ENCODE results near the gene NCS1.

NCS1 gene

DNA sequence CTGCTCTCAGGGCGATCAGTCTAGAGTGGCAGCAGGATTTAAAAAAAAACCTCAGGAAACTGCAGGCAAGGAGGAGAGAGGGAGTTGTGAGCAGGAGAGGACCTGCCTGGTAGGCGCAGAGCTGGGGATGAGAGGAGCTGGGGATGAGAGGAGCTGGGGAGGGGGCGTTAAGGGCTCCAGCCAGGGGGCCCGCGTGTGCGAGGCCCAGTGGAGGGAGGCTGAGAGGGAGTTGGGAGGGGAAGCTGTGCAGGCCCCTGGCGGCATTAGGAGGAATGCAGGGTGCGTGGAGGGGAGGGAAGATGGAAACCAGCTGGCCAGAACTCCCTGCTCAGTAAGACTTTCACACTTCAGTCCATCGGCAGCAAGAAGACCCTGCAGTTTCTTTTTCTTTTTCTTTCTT, 48.1 kb downstream of the NCS1 start:
- POLR2A ChIA-PET: interaction anchor here (0.6 kb wide), 1 partner anchor 144 kb away, joined by 3 read pairs; no protein-coding TSS in a partner anchor
- H3K4me3 ChIP-seq (ENCODE audit: low read depth, low read length): no peak overlapping the region; the same call in 1 of the 2 replicates
- no peak for DNase-seq (ENCODE audit: low read depth, low spot score)
- CTCF ChIA-PET: interaction anchor here (0.6 to 3.5 kb wide), 7 partner anchors 8 to 113 kb away, joined by 3 to 20 read pairs (median 5); no protein-coding TSS in a partner anchor
- TF ChIP-seq CTCF (IDR thresholded peaks at IDR 0.05; ENCODE audit: insufficient read depth, low read length, missing control alignments): peak; percentile 58

DNA sequence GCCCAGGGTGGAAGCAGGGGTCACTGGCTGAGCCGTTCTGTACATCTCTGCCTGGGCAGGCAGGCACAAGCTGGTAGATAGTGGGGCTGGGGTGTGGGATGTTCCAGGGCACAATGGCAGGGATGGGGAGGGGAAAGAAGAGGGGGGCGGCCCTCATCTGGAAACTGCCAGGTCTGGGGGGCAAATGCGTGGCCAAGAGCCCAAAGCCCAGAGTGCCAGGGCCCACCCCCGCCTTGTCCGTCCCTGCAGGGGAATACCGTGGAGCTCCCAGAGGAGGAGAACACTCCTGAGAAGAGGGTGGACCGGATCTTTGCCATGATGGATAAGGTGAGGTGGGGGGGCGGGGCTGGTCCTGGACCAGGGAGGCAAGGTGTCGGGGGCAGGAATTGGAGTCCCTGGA, 50.6 kb downstream of the NCS1 start:
- ChIA-PET CTCF (interaction anchor here (0.8 to 2.1 kb wide), 4 partner anchors 14 to 115 kb away, joined by 3 to 13 read pairs (median 7); no protein-coding TSS in a partner anchor), POLR2A (interaction anchor here (0.6 kb wide), 1 partner anchor 36 kb away, joined by 3 read pairs; no protein-coding TSS in a partner anchor)
- no peak for TF ChIP-seq CTCF (IDR thresholded peaks at IDR 0.05; ENCODE audit: insufficient read depth, low read length, missing control alignments)
- H3K4me3 ChIP-seq (ENCODE audit: low read depth, low read length): no peak overlapping the region
- no peak for DNase-seq (ENCODE audit: low read depth, low spot score)

DNA sequence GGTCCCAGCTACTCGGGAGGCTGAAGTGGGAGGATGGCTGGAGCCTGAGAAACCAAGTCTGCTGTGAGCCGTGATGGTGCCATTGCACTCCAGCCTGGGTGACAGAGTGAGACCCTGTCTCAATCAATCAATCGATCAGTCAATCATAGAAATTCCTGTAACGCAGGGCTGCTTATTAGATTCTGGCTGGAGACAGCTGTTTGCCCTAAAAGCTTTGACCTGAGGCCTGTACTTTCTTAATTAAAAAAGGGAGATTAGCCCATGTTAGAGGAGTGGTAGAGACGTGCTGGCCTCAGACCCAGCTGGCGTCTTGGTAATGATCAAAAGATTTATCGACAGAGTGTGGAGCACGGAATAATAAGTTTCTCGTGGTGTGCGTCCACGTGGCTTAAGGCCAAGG, 52.9 kb downstream of the NCS1 start:
- TF ChIP-seq CTCF (IDR thresholded peaks at IDR 0.05; ENCODE audit: insufficient read depth, low read length, missing control alignments): no peak
- ChIA-PET CTCF (interaction anchor here (0.7 to 1.0 kb wide), 2 partner anchors 11 to 18 kb away, joined by 3 to 7 read pairs; no protein-coding TSS in a partner anchor), POLR2A (no interaction called here)
- no peak overlapping the region for H3K4me3 ChIP-seq (ENCODE audit: low read depth, low read length)
- DNase-seq (ENCODE audit: low read depth, low spot score): no peak

- H3K4me3 ChIP-seq (ENCODE audit: low read depth, low read length): no peak overlapping the region
- ChIA-PET POLR2A (no interaction called here), CTCF (interaction anchor here (1.0 to 3.2 kb wide), 2 partner anchors 10 to 119 kb away, joined by 7 to 24 read pairs; no protein-coding TSS in a partner anchor)
- DNase-seq (ENCODE audit: low read depth, low spot score): no peak
- no peak for TF ChIP-seq CTCF (IDR thresholded peaks at IDR 0.05; ENCODE audit: insufficient read depth, low read length, missing control alignments)
These were observed 53.4 kb downstream of the NCS1 start for GRCh38 chr9:130225586-130225985.

DNA sequence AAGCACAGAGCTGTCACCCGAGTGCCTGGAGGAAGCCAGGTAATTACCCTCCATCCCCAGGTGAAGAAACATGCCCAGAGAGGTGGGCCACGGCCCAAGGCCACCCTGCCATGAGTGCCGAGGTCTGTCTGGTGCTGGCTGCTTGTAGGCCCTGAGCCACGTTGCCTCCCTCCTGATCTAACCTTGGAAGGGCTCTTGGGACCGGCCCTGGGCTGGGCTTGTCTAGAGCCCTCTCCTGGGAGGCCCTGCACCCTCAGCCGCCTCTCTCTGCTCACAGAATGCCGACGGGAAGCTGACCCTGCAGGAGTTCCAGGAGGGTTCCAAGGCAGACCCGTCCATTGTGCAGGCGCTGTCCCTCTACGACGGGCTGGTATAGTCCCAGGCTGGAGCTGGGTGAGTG, 53.9 kb downstream of the NCS1 start:
- ChIA-PET CTCF (interaction anchor here (1.5 to 5.1 kb wide), 4 partner anchors 10 to 120 kb away, joined by 3 to 28 read pairs (median 22); no protein-coding TSS in a partner anchor), POLR2A (no interaction called here)

GRCh38 chr9:130227833-130228232, 55.6 kb downstream of the NCS1 start:
- ChIA-PET CTCF (interaction anchor here (1.2 to 5.1 kb wide), 4 partner anchors 8 to 121 kb away, joined by 4 to 28 read pairs (median 22); no protein-coding TSS in a partner anchor), POLR2A (no interaction called here)
- TF ChIP-seq CTCF (IDR thresholded peaks at IDR 0.05; ENCODE audit: insufficient read depth, low read length, missing control alignments): no peak
- no peak for DNase-seq (ENCODE audit: low read depth, low spot score)
- no peak overlapping the region for H3K4me3 ChIP-seq (ENCODE audit: low read depth, low read length)

More for the DNA sequence above, 53.9 kb downstream of the NCS1 start:
- TF ChIP-seq CTCF (IDR thresholded peaks at IDR 0.05; ENCODE audit: insufficient read depth, low read length, missing control alignments): no peak
- no peak overlapping the region for H3K4me3 ChIP-seq (ENCODE audit: low read depth, low read length)
- DNase-seq (ENCODE audit: low read depth, low spot score): no peak

Data from AG04449 (cell line).